Activated B cell treated with CpG ODN at 0.5 μM for 24 hours (primary cell): Measurements from ENCODE around the gene ATP2B1. TPM values are rescaled to one million over a fixed set of nuclear protein-coding genes. Genes with fewer than 3 reads are reported as not detected.

Experiments
- ATAC-seq: fragments of 200-7000 bp; cut with Tn5 transposase; one replicate; pipeline ENCODE4 v1.10.0; 2021; ENCODE audit warnings: low read depth, mild to moderate bottlenecking, moderate library complexity
- CTCF ChIA-PET: fragments of 350-600 bp; sonication (Branson Sonifier 250); formaldehyde crosslinking; loops from one replicate; lab custom pipeline; 2021; ENCODE audit warnings: antibody characterized with exemption; lab: Charles Lee
- POLR2A ChIA-PET: fragments of 350-600 bp; sonication (Branson Sonifier 250); formaldehyde crosslinking; loops from one replicate; lab custom pipeline; 2021; ENCODE audit warnings: antibody characterized with exemption; lab: Charles Lee
- DNase-seq: peaks from one replicate; pipeline ENCODE4 v3.0.0; 2022
- H3K27ac Mint-ChIP-seq: one replicate; pipeline ENCODE4 v1.8.0; 2020; ENCODE audit warnings: mixed read lengths
- H3K27me3 Mint-ChIP-seq: one replicate; pipeline ENCODE4 v1.8.0; 2021; ENCODE audit warnings: mixed read lengths
- H3K36me3 Mint-ChIP-seq: one replicate; pipeline ENCODE4 v1.8.0; 2021; ENCODE audit warnings: low read depth, mixed read lengths
- H3K4me1 Mint-ChIP-seq: one replicate; pipeline ENCODE4 v1.8.0; 2021; ENCODE audit warnings: mixed read lengths
- H3K4me3 Mint-ChIP-seq: one replicate; pipeline ENCODE4 v1.8.0; 2020; ENCODE audit warnings: mild to moderate bottlenecking, mixed read lengths
- H3K9me3 Mint-ChIP-seq: one replicate; pipeline ENCODE4 v1.8.0; 2020; ENCODE audit warnings: mixed read lengths
- intact Hi-C: fragments of 100-400 bp; cut with micrococcal nuclease; formaldehyde crosslinking; loops from one replicate; pipeline ENCODE4 v1.15.1; 2024
- total RNA-seq: library from RNA; stranded (reverse); gene quantifications from 2 replicates; pipeline ENCODE4 v1.2.3, GENCODE V29; 2022
- TF ChIP-seq, protein P1 (sequence below): fragments of 200-600 bp; IDR thresholded peaks from one replicate; pipeline ENCODE4 v1.8.0; 2022; ENCODE audit warnings: antibody characterized with exemption, mild to moderate bottlenecking

The ATP2B1 gene
- total RNA-seq, 1 donor from 2014 or later, result 136 TPM

DNA sequence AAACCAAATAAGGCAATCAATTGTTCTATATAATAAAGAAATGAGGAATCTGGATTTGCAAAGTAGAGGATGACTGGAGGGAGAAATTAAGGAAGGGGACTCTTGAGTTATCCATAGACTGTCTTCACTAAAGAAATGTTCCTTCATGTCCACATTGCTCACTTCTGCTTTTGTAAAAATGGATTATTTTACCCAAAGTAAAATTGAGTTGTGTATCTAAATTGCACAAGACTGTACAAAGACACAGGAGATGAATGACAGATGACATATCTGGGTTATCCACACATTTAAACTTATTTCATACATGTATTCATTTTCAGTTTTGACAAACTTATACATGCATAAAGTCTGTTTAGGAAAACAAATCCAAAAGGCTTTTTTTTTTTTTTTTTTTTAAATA is 11.3 kb downstream of the ATP2B1 start:
- peak overlapping the region; percentile 37 for H3K27ac Mint-ChIP-seq

DNA sequence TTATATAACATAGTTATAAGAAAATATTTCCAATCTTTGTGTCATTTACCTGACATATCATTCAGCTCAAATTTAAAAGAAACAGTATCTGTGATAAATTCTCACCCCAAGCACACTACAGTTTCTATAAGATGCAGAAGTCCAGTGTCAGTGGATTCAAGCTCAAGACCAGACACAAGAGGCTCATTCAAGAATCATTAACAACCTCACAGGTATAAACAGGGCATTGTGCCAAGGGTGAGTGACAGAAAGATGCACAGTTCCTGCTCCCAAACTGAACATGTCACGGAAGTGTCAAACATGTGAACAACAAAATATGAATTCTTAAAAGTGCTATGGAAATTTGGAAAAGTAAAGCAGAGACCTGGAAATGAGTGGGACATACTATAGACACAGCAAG is 12.8 kb downstream of the ATP2B1 start:
- peak overlapping the region; percentile 39 for H3K27ac Mint-ChIP-seq

More for the DNA sequence above, 11.3 kb downstream of the ATP2B1 start:
- Mint-ChIP-seq H3K36me3 (peaks cover 40% of the 10 kb centered on the region), H3K4me1 (peaks cover 92% of the 10 kb centered on the region), H3K9me3 (no peaks in the 10 kb centered on the region), H3K27me3 (no peaks in the 10 kb centered on the region), H3K4me3 (no peak overlapping the region)
- DNase-seq (no peak), ATAC-seq (no peak)
- TF ChIP-seq, protein P1, sequence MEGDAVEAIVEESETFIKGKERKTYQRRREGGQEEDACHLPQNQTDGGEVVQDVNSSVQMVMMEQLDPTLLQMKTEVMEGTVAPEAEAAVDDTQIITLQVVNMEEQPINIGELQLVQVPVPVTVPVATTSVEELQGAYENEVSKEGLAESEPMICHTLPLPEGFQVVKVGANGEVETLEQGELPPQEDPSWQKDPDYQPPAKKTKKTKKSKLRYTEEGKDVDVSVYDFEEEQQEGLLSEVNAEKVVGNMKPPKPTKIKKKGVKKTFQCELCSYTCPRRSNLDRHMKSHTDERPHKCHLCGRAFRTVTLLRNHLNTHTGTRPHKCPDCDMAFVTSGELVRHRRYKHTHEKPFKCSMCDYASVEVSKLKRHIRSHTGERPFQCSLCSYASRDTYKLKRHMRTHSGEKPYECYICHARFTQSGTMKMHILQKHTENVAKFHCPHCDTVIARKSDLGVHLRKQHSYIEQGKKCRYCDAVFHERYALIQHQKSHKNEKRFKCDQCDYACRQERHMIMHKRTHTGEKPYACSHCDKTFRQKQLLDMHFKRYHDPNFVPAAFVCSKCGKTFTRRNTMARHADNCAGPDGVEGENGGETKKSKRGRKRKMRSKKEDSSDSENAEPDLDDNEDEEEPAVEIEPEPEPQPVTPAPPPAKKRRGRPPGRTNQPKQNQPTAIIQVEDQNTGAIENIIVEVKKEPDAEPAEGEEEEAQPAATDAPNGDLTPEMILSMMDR, result no peak
- intact Hi-C loops, result no loop called here
- ChIA-PET POLR2A (interaction anchor here (0.6 to 0.7 kb wide), 2 partner anchors 231 to 257 kb away, joined by 6 to 9 read pairs; no protein-coding TSS in a partner anchor), CTCF (no interaction called here)

DNA sequence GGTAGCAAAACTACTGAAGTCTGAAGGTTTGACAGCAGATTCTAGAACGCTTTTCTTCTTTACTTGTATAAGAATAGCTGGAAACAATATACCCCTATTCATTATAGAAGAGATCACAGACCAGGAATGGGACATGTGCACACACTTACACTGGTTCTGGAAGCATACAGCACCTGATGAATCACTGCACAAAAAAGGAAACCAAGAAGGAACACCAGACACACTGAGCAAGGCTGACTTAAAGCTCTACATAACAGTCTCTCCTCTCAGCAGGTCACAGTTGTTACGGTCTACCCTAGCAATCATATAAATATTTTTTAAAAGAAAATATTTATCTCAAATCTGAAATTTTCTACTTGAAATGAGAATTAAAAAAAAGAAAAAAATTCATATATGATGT is 13.5 kb downstream of the ATP2B1 start:
- DNase-seq (no peak), ATAC-seq (no peak)
- Mint-ChIP-seq H3K9me3 (no peaks in the 10 kb centered on the region), H3K4me3 (no peak overlapping the region), H3K27me3 (no peaks in the 10 kb centered on the region), H3K27ac (no peak overlapping the region), H3K36me3 (peaks cover 31% of the 10 kb centered on the region), H3K4me1 (peaks cover 92% of the 10 kb centered on the region)
- CTCF ChIA-PET, result interaction anchor here (1.1 to 1.4 kb wide), 2 partner anchors 14 to 318 kb away, joined by 3 to 4 read pairs; partner anchors contain the start of gene ATP2B1
- POLR2A ChIA-PET, result interaction anchor here (0.6 to 2.6 kb wide), 2 partner anchors 13 to 234 kb away, joined by 5 to 13 read pairs; partner anchors contain the start of gene ATP2B1
- TF ChIP-seq, protein P1, result no peak
- intact Hi-C loops, result no loop called here

More for the DNA sequence above, 12.8 kb downstream of the ATP2B1 start:
- TF ChIP-seq, protein P1, result no peak
- ATAC-seq (no peak), DNase-seq (no peak)
- CTCF ChIA-PET, result interaction anchor here (1.4 kb wide), 1 partner anchor 13 kb away, joined by 4 read pairs; the partner anchor contains the start of gene ATP2B1
- Mint-ChIP-seq H3K9me3 (no peaks in the 10 kb centered on the region), H3K36me3 (peaks cover 36% of the 10 kb centered on the region), H3K4me1 (peaks cover 92% of the 10 kb centered on the region), H3K4me3 (peak overlapping the region; percentile 0), H3K27me3 (no peaks in the 10 kb centered on the region)
- POLR2A ChIA-PET, result interaction anchor here (0.6 to 2.6 kb wide), 2 partner anchors 13 to 73 kb away, joined by 4 to 13 read pairs; partner anchors contain the start of gene ATP2B1
- intact Hi-C loops, result loop anchor here (1.0 kb wide), 1 partner anchor 12 kb away; the partner anchor contains the start of gene ATP2B1

DNA sequence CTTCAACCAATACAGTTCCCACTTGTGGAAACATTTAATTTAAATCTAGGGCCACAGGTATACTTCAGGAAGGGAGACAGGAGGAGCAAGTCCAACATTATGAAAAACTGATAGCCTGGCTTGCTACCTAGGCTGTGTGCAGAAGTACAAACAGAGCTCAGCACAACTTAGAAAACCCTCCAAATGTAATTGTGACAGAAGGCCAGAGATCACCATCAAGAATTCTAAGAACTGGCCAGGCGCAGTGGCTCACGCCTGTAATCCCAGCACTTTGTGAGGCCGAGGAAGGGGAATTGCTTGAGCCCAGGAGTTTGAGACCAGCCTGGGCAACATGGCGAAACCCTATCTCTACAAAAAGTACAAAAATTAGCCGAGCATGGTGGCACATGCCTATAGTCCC is 14.1 kb downstream of the ATP2B1 start:
- intact Hi-C loops, result no loop called here
- H3K36me3 Mint-ChIP-seq, result peaks cover 30% of the 10 kb centered on the region
- H3K9me3 Mint-ChIP-seq, result no peaks in the 10 kb centered on the region
- CTCF ChIA-PET, result interaction anchor here (1.1 to 1.4 kb wide), 2 partner anchors 14 to 319 kb away, joined by 3 to 4 read pairs; partner anchors contain the start of gene ATP2B1
- TF ChIP-seq, protein P1, result no peak
- DNase-seq (no peak), ATAC-seq (no peak)
- no peaks in the 10 kb centered on the region for H3K27me3 Mint-ChIP-seq
- peaks cover 91% of the 10 kb centered on the region for H3K4me1 Mint-ChIP-seq
- POLR2A ChIA-PET, result interaction anchor here (2.6 kb wide), 1 partner anchor 14 kb away, joined by 13 read pairs; the partner anchor contains the start of gene ATP2B1
- no peak overlapping the region for H3K27ac Mint-ChIP-seq
- no peak overlapping the region for H3K4me3 Mint-ChIP-seq

DNA sequence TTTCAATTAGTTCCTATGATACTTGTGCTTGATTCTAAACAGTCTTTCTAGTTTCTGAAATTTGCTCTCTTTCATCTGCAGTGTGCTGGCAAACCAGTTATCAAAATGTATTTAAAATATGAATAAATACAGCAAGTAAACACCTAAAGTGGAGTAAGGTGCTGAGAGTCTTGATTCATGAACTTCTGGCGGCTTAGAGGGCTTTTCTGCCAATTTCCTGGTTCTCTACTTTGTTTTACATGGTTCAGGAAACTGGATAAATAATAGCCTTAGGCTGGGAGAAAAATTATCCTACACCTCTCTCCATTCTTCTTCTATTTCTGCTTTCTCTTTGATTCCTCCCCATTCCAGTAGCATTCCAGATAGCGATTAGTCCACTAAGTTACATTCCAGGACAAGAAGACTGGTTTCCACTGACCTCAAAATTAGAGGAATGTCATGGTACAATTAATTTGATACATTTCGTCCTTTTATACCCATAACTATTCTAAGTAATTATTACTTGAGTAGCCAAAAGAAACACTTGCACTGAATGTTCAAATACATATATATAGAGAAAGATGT is 14.9 kb downstream of the ATP2B1 start:
- Mint-ChIP-seq H3K4me3 (no peak overlapping the region), H3K27me3 (no peaks in the 10 kb centered on the region), H3K36me3 (peaks cover 30% of the 10 kb centered on the region), H3K4me1 (peaks cover 91% of the 10 kb centered on the region), H3K27ac (no peak overlapping the region), H3K9me3 (no peaks in the 10 kb centered on the region)
- TF ChIP-seq, protein P1, result no peak
- intact Hi-C loops, result no loop called here
- DNase-seq (no peak), ATAC-seq (no peak)
- ChIA-PET POLR2A (interaction anchor here (2.6 kb wide), 1 partner anchor 15 kb away, joined by 13 read pairs; the partner anchor contains the start of gene ATP2B1), CTCF (interaction anchor here (1.1 kb wide), 1 partner anchor 319 kb away, joined by 3 read pairs; no protein-coding TSS in a partner anchor)
